Adrenal gland (tissue), 5 donors: ENCODE data around the gene ZNF503.

Source experiments
- CTCF ChIP-seq, 6 experiments: fragments of 450-650 bp in 4 of 6; fragments of 200-600 bp in 2 of 6; sonication (generic) in 1 of 6; IDR thresholded peaks; 1 replicate in 5 of 6; 2 replicates in 1 of 6; pipeline versions ENCODE4 v1.5.1 to v1.8.0; 2016 to 2021; ENCODE audit warnings: antibody characterized with exemption in 6 of 6, mild to moderate bottlenecking in 2 of 6, moderate library complexity in 1 of 6
- POLR2A ChIP-seq, 2 donors: fragments of 450-650 bp; IDR thresholded peaks; one replicate each; pipeline ENCODE4 v1.6.1; 2017; ENCODE audit warnings: antibody characterized with exemption in 2 of 2, mild to moderate bottlenecking in 2 of 2, moderate library complexity in 1 of 2
- donor health status: DM: no; HTN: no; CAD: no.

- TF ChIP-seq CTCF (IDR thresholded peaks at IDR 0.05), result no peak
- no peak for TF ChIP-seq POLR2A (IDR thresholded peaks at IDR 0.05)
Measured at GRCh38 chr10:75394221-75394620, 7.3 kb downstream of the ZNF503 start.
